Activated CD8-positive, alpha-beta memory T cell treated with anti-CD3 and anti-CD28 coated beads, Interleukin-2, amount 50 U/mL, for 24 hours (primary cell): ENCODE measurements around the gene REPS2.
"Not testable (repeated sequence)": the region's sequence is repeated elsewhere in the genome, so short reads cannot be mapped to it uniquely, and the experiment has no call there.

Experiments used
- DNase-seq: peaks from one replicate; pipeline ENCODE4 v3.0.0-alpha.2; 2020; ENCODE audit errors: extremely low read depth

Gene REPS2

GRCh38 chrX:16963216-16963615, 16.8 kb downstream of the REPS2 start:
- no peak for DNase-seq

- not testable (repeated sequence) for DNase-seq
These were observed 18.5 kb downstream of the REPS2 start for GRCh38 chrX:16964976-16965375.

GRCh38 chrX:16966752-16967448, 20.4 kb downstream of the REPS2 start:
- no peak for DNase-seq

GRCh38 chrX:16968753-16969152, 22.3 kb downstream of the REPS2 start:
- DNase-seq, result not testable (repeated sequence)

GRCh38 chrX:16970977-16971376, 24.5 kb downstream of the REPS2 start:
- DNase-seq, result no peak

DNA sequence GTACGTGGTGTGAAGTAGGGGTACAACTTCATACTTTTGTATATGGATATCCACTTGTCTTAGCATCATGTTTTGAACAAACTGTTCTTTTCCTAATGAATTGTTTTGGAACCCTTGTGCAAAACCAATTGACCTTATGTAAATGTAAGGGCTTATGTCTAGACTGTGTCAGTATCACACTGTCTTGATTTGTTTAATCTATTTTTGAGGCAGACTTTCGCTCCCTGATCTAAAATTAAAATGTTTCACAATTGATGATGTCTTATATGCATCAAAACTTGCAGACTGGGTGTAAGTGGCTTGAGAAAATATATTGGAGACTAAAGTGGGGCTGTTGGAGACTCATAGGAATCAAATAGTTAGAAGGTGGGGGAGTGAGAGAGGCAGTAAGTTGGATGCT, 25.2 kb downstream of the REPS2 start:
- no peak for DNase-seq

GRCh38 chrX:16975233-16975632, 28.8 kb downstream of the REPS2 start:
- DNase-seq, result no peak

DNA sequence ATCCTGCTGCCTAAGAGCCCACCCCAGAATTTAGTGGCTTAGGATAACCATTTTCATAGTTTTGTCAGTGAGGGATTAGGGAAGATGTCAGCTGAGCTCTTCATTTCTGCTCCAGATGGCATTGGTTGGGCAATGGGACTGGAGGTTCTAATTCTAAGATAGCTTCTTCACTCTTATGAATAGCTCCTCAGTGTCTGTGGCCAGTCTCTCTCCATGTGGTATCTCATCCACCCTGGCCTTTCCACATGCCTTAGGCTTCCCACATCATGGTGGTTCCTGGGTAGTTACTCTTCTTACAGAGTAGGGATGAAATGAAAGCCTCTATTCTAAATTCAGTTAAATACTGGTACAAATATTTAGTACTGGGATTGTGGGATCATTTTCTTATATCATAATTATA, 31.3 kb downstream of the REPS2 start:
- no peak for DNase-seq

DNA sequence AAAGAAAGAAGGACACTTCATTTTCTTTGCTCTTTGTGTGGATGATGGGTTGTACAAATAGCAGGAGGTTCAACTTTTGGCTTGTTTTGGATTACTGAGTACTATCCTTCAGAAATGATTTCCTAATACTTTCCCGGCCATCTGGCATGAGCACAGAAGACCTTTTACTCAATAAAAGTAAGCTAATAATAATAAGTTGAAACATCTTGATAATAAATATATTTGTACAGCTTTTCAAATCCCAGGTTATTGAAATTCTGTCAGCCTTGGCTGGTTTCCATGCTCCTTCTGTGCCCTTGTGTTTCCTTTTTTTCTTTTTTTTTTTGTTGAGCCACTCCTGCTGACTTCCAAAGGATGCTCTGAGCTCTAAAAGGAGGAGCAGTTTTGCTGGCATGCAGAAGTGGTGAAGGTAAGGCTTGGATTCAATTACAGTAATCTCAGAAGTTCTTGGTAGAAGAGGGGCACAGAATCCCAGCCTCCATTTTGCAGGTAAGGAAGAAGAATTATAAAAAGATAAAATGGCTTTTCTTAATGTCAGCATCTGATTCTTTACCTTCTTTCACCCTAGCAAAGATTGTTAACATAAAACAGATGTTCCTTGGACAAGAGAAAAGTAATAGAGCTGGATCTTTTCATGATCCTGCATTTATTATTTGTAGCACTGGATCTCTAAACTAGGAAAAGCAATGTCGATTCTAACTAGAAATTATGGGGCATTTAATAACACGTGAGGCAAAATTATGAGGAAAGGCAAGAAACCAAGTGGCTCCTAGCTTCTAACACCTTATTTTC, 31.9 kb downstream of the REPS2 start:
- DNase-seq, result no peak

- DNase-seq, result no peak
These were observed 32.8 kb downstream of the REPS2 start for GRCh38 chrX:16979226-16979625.

- DNase-seq, result no peak
These were observed 34.8 kb downstream of the REPS2 start for GRCh38 chrX:16981209-16981608.

- no peak for DNase-seq
These were observed 35.5 kb downstream of the REPS2 start for GRCh38 chrX:16981980-16982379.

- no peak for DNase-seq
These were observed 36.6 kb downstream of the REPS2 start for GRCh38 chrX:16983051-16983450.

DNA sequence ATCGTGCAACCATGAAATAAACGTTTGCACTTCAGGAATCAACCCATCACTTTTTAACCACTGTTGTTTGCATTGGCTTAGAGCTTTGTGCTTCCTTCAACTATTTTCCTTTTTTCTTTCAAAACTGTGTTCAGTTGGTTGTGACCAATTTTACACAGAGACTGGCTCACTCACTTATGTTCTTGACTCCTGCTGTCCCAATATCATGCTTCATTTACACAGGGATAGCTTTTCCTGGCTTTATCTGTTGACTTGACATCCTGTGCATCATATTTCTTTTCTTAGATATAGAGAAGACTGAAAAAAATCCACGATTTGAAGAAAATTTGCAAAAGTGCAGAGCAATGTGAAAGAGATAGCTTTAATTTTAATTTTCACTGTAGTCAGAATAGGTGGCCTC, 38.8 kb downstream of the REPS2 start:
- DNase-seq, result no peak

GRCh38 chrX:16986169-16986568, 39.7 kb downstream of the REPS2 start:
- DNase-seq, result no peak

DNA sequence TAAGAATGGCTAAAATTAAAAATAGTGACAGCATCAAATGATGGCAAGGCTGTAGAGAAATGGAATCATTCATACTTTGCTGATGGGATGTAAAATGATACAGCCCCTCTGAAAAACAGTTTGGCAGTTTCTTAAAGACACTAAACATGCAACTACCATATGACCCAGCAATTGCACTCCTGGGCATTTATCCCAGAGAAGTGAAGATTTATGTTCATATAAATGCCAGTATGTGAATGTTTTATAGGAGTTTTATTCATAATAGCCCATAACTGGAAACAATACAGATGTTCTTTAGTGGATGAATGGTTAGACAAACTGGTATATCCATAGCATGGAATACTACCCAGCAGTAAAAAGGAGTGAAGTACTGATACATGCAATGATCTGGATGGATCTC, 43.3 kb downstream of the REPS2 start:
- no peak for DNase-seq

DNA sequence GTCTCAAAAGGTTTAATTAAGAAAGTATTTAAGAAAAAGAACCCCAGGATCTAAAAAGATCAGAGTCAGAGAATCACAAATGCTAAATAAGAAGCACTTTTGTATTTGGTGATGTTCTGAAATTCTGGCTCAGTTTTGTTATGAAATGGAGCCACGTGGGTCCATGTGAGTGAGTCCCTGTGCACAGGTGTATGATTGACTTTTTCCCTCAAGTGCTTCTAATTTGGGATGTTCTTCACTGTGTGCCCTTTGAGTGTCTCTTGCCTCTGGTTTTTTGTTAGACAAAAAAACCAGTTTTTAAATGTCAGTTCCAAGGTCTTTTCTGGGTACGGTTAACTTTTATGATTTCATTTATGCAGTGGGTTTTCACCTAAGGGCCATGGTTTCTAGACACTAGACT, 44.4 kb downstream of the REPS2 start:
- no peak for DNase-seq

DNA sequence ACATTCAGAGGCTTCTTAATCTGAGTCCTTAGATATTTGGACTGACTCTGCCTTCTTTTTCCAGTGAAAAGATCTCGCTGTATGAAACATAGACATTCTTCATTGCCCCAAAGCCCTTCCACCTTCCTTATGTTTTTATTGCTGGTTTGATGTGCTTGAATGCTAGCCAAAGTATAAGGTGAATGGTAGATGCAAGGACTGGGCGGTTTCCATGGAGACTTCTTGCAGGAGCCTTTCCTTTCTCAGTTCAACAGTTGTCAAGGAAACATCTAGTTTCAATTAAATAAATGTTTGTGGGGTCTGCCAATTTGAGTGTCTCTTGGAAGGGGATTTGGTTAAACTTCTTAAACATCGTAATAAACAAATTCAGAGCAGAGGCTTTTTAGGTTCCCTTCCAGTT, 46.0 kb downstream of the REPS2 start:
- DNase-seq, result no peak

DNA sequence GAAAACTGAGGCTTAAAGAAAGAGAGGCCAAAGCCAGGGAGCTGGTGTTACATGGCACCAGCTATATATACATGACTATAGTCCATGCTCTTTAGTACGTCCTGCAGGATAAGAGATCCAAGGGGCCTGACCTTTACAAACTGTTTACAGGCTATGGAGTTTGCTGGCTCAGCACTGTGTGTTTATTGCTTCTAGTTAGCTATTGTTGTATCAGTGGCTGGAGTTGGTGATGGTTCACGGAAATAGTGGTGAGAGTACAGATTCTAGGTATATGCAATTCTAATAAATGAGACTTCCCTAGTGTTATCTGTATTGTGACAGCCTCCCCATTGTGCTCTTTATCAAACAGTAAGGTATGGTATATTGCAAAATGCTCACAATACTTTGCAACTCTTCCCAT, 46.5 kb downstream of the REPS2 start:
- DNase-seq, result no peak

GRCh38 chrX:16993791-16994318, 47.4 kb downstream of the REPS2 start:
- DNase-seq, result no peak

- no peak for DNase-seq
These were observed 48.3 kb downstream of the REPS2 start for GRCh38 chrX:16994736-16995135.

GRCh38 chrX:16997313-16997712, 50.9 kb downstream of the REPS2 start:
- DNase-seq, result no peak

- no peak for DNase-seq
These were observed 52.8 kb downstream of the REPS2 start for GRCh38 chrX:16999275-16999674.
